ENCODE results near the gene BBS7. TPM values are rescaled to one million over a fixed set of nuclear protein-coding genes. Genes with fewer than 3 reads are reported as not detected.

BBS7 gene
- total and polyA plus RNA-seq, 3 donors from 2014 or later, result 16.7 to 23.4 (median 18.3) TPM

DNA sequence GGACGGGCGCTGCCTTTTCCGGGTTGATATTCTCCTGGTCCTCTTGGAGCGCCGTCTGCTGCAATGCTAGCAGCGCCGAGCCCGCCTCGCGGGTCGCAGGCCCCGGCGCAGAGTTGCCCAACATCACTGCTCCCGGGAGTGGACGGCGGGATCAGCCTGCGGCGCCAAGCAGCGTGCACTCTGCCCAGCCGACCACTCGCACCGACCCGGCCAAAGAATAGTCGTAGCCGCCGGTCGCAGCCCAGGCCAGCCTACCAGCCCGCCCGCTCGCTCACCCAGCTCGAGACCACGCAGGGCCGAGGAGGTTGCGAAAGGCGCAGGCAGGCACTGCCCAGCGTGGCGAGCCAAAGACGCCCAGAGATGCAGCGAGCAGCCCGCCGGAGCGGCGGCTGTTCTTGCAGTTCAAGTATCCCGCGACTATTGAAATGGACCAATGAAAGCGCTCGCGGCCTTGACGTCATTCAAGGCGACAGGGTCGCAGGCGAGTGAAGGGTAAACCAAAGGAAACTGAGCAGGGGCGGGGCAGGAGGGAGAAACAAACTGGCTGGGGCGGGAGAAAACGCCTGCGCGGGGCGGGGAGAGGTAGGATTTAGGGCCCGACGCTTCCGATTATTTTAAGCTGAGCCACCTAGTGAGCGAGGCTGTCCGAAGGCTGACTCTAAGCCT is 46.6 kb downstream of the BBS7 start, which contains the start of gene CCNA2:
Gene CCNA2, minus strand, starts transcription at position 379 of the 666 bp plus-strand sequence. Its CDS starts 255 bp downstream, at position 124.
- peak within 1 kb of the TSS; percentile 14 to 75 for H3K27ac ChIP-seq
- 0% methylated on average over 18 to 61 of the region's 63 CpGs for whole genome bisulfite sequencing, 2 donors
- H3K9me3 ChIP-seq, result no peaks in the 10 kb centered on the region
- peak within 1 kb of the TSS; percentile 61 to 67 for H3K4me3 ChIP-seq
- H3K36me3 ChIP-seq (ENCODE audit: low read depth, missing control alignments), result no peaks in the 10 kb centered on the region
- H3K27me3 ChIP-seq, result no peaks in the 10 kb centered on the region
- H3K4me1 ChIP-seq, result peaks cover 4% of the 10 kb centered on the region
- TF ChIP-seq, protein P1, sequence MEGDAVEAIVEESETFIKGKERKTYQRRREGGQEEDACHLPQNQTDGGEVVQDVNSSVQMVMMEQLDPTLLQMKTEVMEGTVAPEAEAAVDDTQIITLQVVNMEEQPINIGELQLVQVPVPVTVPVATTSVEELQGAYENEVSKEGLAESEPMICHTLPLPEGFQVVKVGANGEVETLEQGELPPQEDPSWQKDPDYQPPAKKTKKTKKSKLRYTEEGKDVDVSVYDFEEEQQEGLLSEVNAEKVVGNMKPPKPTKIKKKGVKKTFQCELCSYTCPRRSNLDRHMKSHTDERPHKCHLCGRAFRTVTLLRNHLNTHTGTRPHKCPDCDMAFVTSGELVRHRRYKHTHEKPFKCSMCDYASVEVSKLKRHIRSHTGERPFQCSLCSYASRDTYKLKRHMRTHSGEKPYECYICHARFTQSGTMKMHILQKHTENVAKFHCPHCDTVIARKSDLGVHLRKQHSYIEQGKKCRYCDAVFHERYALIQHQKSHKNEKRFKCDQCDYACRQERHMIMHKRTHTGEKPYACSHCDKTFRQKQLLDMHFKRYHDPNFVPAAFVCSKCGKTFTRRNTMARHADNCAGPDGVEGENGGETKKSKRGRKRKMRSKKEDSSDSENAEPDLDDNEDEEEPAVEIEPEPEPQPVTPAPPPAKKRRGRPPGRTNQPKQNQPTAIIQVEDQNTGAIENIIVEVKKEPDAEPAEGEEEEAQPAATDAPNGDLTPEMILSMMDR (IDR thresholded peaks at IDR 0.05), result no peak
- no peak for TF ChIP-seq POLR2A (IDR thresholded peaks at IDR 0.05)
- intact Hi-C loops (cut with DNase I; ENCODE audit: low total_unique reads), result no loop called here
- DNase-seq, result peak; percentile 99

DNA sequence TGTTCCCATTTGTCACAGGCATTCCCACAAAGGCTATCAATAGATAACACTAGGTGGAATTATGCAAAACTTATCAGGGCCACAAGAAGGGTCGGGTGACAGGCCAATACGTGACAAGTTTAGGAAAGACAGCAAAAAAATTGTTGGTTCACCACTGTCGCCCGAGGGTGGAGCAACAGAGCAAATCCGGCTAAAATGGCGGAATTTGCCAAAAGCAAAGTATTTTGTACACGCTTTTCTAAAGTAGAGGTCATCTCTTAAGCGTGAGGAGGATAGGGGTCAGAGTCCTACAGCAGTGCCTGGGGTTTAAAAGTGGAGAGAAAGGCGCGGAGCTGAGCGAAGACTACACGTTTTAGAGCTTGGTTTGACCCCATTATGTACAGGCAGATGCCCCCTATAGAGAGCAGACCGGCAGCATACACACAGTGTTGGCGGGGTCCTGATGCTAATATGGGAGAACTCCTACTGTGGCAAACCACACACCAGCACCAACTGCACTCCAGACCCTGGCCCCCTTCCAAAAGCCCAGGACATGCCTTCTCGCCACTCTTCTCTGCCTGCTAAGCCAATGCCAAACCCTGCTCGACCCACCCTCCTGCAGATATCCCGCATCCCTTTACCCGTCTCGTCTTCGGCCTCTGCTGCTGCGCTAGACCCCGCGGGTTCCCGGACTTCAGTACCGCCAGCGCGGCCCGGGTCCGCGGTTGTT is 47.3 kb downstream of the BBS7 start:
- H3K36me3 ChIP-seq (ENCODE audit: low read depth, missing control alignments), result no peaks in the 10 kb centered on the region
- WGBS, 2 donors, result 4% methylated on average over 14 to 29 of the region's 30 CpGs
- no peak for TF ChIP-seq POLR2A (IDR thresholded peaks at IDR 0.05)
- intact Hi-C loops (cut with DNase I; ENCODE audit: low total_unique reads), result no loop called here
- no peaks in the 10 kb centered on the region for H3K9me3 ChIP-seq
- no peak overlapping the region for H3K27ac ChIP-seq
- H3K27me3 ChIP-seq, result no peaks in the 10 kb centered on the region
- peaks cover 4% of the 10 kb centered on the region for H3K4me1 ChIP-seq
- peak overlapping the region; percentile 61 to 67 for H3K4me3 ChIP-seq
- peak; percentile 30 for DNase-seq

DNA sequence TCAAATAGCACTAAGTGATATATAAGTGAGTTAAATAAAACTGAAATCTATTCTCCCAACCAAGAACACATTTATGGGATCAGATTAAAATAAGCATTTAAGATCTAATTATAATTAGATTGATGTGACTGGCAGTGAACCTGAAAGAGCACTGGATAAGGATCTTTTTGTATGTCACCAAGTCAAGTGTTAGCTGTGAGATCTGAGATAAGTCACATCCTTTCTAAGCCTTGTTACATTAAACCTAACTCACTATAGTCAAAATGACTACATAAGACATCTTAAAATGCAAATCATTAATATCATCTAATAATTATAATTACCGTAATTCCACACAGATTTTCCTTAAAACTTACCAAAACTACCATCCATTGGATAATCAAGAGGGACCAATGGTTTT is 48.2 kb downstream of the BBS7 start:
- Histone ChIP-seq H3K27ac (no peak overlapping the region), H3K9me3 (no peaks in the 10 kb centered on the region), H3K27me3 (no peaks in the 10 kb centered on the region), H3K4me1 (peaks cover 4% of the 10 kb centered on the region), H3K4me3 (no peak overlapping the region), H3K36me3 (ENCODE audit: low read depth, missing control alignments) (no peaks in the 10 kb centered on the region)
- no peak for TF ChIP-seq POLR2A (IDR thresholded peaks at IDR 0.05)
- TF ChIP-seq, protein P1 (IDR thresholded peaks at IDR 0.05), result no peak
- 78 to 84% methylated on average over 1 of the region's 1 CpG for WGBS, 2 donors
- DNase-seq, result no peak
- intact Hi-C loops (cut with DNase I; ENCODE audit: low total_unique reads), result no loop called here

DNA sequence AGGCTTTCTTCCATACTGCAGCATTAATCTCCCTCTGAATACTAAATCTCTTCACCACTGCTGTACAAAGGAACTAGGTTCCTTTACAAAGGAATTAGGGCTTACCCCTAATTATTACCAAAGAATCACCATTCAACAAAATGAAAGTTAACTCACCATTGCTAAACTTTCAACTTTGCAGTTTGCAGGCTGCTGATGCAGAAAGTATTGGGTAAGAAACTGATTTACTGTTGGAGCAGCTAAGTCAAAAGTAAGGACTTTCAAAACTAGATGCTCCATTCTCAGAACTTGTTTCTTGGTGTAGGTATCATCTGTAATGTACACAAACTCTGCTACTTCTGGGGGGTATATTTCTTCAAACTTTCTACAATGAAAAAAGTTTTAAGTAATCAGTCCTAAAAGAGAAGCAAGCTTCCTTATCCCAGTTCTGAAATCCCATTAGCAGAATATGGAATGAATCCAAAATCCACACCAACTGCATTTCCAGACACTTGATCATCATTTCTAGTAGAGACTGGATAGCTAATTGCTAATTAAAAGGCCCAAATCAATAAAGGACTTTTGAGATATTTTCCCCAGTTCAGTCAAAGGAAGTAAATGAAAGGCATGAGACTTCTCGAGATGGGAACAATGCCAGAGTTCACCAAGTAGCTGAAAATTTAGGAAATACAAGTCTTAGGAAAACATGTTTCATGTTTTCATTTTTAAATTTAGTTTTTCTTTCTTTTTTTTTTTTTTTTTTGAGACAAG is 50.9 kb downstream of the BBS7 start:
- 85 to 92% methylated on average over 1 of the region's 1 CpG for WGBS, 2 donors
- TF ChIP-seq POLR2A (IDR thresholded peaks at IDR 0.05), result no peak
- Histone ChIP-seq H3K9me3 (no peaks in the 10 kb centered on the region), H3K27me3 (no peaks in the 10 kb centered on the region), H3K4me1 (peaks cover 4% of the 10 kb centered on the region), H3K27ac (no peak overlapping the region), H3K4me3 (no peak overlapping the region), H3K36me3 (ENCODE audit: low read depth, missing control alignments) (no peaks in the 10 kb centered on the region)
- intact Hi-C loops (cut with DNase I; ENCODE audit: low total_unique reads), result no loop called here
- no peak for DNase-seq

DNA sequence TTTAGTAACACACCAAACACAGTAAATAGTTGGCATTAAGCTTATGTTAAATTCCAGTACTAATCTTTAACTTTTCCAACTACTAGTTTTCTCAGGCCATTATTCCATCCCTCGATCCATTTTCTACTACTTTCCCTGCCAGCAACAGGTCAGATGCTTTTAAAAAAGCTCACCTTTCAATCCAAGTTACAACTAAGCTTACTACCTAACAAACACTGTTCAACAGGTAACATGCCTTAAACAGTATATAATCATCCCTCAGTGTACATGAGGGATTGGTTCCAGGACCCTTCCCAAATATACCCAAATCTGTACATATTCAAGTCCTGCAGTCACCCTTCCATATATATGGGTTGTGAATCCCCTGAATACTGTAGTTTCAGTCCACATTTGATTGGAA is 52.1 kb downstream of the BBS7 start:
- Histone ChIP-seq H3K36me3 (ENCODE audit: low read depth, missing control alignments) (no peaks in the 10 kb centered on the region), H3K4me3 (no peak overlapping the region), H3K4me1 (peaks cover 3% of the 10 kb centered on the region), H3K27ac (no peak overlapping the region), H3K27me3 (no peaks in the 10 kb centered on the region), H3K9me3 (no peaks in the 10 kb centered on the region)
- TF ChIP-seq, protein P1 (IDR thresholded peaks at IDR 0.05), result no peak
- TF ChIP-seq POLR2A (IDR thresholded peaks at IDR 0.05), result no peak
- intact Hi-C loops (cut with DNase I; ENCODE audit: low total_unique reads), result no loop called here
- 52 to 100% methylated on average over 1 of the region's 1 CpG for WGBS, 2 donors
- DNase-seq, result no peak

All from testis (tissue), 3 donors.